HG02610 (cell line): ENCODE results near the gene TNNT3.
"Not testable (repeated sequence)": the region's sequence is repeated elsewhere in the genome, so short reads cannot be mapped to it uniquely, and the experiment has no call there.

Experiments
- ATAC-seq: cut with Tn5 transposase; IDR thresholded peaks from one replicate; pipeline ENCODE4 v1.9.1; 2021; ENCODE audit warnings: mild to moderate bottlenecking, moderate library complexity; ENCODE audit not compliant: unreplicated experiment

Gene TNNT3

DNA sequence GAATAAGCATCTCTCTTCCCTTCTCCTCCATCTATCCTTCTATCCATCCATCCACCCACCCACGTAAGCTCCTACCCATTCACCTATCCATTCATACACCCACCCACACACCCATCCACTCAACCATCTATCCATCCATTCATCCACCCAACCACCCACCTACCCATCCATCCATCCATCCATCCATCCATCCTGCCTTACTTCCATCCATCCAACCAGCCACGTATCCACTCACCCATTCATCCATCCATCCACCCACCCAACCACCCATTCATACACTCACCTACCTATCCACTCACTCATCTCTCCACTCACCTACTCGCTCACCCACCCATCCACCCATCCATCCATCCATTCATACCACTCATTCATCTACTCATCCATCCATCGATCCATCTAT lies 13.2 kb downstream of the TNNT3 start:
- no peak for ATAC-seq

DNA sequence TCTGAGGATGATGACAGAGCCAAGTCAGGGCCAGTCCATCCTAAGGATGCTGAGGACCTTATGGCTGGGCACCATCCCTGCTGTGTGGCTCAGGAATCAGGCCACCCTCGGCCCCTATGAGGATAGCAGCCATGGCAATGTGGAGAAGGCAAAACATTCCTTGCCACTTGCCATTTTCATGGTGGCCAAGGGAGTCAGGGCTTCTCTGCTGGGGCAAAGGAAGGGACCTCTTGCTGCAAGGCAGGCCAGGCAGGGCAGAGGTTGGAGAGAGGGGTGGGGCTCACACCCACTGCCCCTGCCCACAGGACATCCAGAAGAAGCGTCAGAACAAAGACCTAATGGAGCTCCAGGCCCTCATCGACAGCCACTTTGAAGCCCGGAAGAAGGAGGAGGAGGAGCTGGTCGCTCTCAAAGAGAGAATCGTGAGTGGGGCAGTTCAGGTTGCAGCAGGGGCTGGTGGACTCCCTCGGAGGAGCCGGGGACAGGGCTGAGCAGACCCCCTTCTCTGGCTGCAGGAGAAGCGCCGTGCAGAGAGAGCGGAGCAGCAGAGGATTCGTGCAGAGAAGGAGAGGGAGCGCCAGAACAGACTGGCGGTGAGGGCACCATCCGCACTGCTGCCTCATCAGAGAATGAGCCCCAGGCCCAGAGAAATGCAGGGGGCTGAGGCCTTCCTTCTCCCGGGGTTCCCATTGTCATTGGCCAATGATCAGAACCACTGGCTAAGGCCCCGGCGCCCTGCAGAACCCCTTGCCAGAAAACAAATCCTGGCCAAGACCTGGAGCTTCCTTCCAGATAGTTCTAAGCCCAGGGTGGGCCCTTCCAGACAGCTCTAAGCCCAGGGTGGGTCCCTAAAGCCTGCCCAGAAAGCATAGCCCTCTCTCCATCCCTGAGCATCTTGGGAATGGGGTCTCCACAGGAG lies 14.2 kb downstream of the TNNT3 start:
- ATAC-seq = no peak

DNA sequence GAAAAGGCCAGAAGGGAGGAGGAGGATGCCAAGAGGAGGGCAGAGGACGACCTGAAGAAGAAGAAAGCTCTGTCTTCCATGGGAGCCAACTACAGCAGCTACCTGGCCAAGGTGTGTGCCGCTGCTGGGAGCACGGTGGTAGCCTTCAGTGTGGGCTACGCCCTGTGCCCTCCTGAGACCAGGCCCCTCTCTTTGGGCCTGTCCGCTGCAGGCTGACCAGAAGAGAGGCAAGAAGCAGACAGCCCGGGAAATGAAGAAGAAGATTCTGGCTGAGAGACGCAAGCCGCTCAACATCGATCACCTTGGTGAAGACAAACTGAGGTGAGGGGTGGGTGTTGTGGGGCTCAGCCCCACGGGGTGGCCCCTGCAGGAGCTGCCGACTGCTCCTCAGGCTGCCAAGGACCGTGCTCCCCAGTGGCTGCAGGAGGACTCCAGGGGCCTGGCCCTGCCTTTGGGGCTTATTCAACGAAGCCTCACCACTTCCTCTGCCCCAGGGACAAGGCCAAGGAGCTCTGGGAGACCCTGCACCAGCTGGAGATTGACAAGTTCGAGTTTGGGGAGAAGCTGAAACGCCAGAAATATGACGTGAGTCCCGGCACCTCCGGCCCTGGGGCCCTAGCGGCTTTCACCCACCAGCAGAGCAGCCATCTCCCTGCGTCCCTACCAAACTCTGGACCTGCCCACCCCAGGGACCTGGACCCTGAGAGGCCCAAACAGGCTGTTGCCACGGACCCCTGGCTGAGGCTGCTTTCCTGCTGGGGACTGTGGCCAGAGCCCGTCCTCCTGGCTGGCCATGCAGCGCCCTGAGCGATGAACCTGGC lies 15.0 kb downstream of the TNNT3 start:
- no peak for ATAC-seq

- ATAC-seq = no peak
Measured at GRCh38 chr11:1935156-1936071, 15.9 kb downstream of the TNNT3 start.

- no peak for ATAC-seq
Measured at GRCh38 chr11:1936072-1936780, 16.7 kb downstream of the TNNT3 start.

DNA sequence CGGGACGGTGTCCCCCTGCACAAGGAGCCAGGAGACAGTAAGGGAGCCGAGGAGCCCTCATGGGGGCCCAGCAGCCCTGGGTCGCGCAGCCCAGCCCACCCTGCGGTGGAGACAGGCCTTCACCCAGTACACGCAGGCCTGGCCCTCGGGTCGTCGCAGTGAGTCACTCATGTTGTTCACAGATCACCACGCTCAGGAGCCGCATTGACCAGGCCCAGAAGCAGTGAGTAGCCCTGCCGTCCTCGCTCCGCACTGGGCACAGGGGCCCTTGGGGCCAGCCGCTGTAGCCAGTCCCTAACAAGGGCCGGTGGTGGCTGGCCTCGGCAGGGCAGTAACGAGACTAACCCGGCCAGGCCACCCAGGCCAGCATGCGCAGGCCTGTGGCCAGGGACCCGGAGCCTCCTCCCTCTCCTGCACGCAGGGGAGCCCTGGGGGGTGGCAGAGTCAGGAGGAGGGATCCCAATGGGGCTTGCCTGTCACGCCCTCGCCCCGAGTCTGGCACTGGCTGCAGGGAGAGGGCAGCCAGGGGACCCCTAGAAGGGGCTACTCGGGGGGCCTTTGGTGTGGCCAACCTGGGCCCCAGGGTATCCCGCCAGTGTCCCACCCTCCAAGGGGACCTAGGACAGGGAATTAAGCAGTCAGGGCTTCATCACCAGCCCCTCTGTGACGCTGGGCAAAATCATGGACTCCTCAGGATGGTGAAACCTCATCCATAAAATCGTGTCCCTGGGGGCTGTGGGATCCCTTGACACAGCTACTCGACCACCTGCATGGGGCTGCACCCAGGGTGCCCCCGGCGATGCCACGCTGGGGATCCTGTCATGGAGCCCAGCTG lies 17.5 kb downstream of the TNNT3 start:
- no peak for ATAC-seq

DNA sequence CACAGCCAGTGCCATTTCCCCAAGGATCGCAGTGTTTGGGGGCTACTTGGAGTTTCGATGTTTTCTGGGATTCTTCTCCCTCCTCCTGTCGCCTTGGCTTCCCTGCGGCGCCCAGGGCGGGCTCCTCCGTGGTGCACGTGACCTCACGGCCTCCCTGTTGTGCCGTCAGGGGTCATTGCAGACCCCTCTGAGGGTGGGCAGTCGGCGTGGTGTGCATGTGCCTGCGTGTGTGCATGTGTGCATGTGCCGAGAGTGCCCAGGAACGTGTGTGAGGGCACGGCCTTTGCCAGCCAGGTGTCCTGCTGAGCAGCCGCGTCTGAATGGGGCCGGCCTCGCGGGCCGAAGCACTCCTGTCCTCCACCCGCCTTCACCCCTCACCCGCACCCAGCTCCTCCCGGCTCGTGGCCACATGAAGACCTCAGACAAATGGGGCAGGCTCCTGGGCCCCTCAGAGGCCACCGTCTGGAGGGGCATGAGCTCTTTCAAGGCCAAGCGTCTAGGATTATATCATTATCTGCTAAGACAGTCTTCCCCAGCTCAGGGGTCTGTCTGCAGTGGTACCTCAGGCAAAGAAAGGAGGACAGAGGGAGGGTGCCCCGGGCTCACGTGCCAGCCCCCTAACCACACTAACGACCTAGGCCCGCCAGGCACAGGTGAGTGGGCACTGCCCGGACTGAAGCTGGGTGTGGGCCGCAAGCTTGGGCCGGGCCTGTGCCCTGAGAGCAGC lies 18.3 kb downstream of the TNNT3 start:
- no peak for ATAC-seq

- no peak for ATAC-seq
Measured at GRCh38 chr11:1938343-1939005, 19.0 kb downstream of the TNNT3 start.

DNA sequence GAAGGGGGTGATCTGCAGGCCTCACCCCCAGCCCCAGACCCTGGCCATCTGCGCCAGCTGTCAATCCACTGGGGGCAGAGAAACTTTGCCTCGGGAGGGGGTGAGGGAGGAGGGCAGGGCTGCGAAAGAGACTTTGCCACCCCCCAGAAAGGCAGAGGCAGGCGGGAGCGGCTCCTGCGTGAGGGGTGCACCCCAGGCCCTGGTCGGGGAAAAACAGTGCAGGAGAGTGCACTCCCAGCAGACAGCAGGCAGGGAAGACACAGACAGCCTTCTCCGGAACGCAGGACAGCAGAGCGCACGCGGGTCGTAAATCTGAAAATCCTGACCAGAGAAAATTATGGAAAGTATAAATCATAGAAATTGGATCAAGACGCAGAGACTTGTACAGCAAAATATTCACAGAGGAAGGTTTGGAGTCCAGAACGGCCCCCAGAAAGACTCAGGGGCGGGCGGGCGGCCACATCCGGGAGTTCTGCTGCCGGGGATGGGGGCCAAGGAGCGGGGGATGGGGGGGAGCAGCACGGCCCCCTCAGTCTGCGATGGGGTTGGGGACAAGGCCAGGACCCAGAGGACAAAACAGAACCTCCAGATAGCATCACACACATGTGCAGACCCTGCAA lies 19.6 kb downstream of the TNNT3 start:
- ATAC-seq = no peak

DNA sequence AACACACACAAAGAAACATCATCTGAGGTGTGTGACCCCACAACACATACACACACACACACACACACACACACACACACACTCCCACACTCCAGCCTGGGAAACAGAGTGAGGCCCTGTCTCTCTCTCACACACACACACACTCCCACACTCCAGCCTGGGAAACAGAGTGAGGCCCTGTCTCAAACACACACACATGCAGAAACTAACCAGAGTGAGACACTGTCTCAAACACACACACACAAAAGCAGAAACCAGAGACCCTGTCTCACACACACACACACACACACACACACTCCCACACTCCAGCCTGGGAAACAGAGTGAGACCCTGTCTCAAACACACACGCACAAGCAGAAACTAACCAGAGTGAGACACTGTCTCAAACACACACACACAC lies 20.3 kb downstream of the TNNT3 start:
- not testable (repeated sequence) for ATAC-seq

DNA sequence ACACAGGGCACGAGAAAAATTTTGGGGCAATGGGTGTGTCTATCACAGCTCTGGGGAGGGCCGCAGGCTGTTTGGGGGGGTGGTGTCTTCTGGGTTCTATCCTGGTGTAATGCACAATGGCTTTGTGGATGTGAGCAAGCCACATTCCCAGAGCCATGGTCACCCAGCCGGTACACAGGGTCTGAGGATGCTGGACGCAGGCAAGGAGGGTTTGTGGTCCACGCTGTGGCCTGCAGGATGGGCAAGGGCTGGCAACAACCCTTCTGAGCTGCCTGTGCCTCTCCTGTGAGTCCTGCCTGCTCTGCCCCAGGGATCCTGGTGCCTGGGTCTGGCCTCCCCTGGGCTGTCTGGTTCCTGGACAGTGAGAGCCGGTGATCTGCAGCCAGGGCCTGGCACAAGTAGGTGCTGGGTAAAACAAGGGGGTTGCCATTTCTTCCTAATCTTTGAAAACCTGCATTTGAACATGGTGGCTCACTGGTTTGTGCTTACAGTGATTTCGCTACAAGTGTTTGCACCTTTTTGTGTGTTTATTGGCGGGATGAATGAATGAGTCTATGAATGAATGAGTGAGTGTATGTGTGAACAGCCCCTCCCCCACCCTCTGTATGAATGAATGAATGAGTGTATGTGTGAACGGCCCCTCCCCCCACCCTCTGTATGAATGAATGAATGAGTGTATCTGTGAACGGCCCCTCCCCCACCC lies 23.2 kb downstream of the TNNT3 start:
- no peak for ATAC-seq

DNA sequence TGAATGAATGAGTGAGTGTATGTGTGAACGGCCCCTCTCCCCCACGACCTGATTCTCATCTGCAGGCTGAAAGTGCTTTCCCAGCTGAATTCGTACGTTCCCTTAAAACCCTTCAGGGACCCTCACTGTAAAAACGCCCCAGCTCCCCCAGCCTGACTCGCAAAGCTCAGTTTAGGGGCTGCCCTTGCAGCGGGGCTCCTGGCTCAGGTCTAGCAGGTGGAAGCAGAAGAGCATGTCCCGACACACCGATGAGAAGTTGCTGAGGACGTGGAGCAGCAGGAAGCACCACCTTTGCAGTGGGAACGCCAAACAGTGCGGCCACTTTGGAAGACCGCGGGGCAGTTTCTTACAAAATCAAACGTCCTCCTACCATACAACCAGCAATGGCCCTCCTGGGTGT lies 24.1 kb downstream of the TNNT3 start:
- no peak for ATAC-seq

DNA sequence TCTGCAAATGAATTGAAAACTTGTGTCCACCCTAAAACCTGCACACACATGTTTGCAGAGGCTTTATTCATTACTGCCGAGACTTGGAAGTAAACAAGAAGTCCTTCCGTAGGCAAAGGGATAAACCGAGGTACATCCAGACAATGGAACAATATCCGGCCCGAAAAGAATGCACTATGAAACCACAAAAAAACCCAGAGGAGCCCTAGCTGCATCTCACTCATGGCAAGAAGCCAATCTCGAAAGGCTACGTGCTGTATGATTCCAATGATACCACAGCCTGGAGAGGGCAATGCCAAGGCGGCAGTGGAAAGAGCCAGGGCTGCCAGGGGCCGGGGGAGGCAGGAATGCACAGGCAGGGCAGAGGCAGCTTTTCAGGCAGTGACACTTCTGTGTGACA lies 24.5 kb downstream of the TNNT3 start:
- no peak for ATAC-seq

- no peak for ATAC-seq
Measured at GRCh38 chr11:1946812-1947484, 27.4 kb downstream of the TNNT3 start, which contains the start of gene MRPL23. TSS of gene MRPL23 (plus strand) at chr11:1947332. CDS start at chr11:1947363, 31 bp downstream.

DNA sequence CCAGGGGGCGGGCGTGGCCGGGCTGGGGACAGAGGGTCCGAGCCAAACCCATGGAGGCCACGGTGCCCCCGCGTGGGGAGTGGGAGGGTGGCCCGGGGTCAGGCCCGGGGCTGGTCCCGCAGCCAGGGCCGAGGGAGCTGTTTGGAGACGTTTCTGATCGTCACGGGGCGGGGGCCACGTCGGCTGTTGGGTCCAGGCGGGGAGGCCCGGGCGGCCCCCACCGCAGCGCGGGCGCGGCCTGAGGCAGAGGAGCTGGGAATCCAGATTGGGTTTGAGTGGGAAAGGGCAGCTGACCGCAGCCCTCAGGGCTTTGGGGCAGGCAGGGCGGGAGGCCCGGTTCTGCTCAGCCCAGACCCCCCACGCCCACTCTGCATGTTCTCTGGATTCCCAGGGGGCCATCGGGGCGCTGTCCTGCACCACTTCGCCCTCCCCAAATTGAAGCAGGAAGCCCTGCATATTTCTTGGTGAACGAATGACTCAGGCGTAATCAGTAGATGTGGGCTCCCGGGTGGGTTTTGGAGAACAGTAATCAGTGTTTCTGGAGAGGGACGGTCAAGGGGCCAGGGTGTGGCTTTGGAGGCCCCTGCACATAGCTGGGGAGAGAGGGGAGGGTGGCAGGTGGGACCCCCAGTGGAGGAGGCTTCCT lies 28.2 kb downstream of the TNNT3 start:
- no peak for ATAC-seq

DNA sequence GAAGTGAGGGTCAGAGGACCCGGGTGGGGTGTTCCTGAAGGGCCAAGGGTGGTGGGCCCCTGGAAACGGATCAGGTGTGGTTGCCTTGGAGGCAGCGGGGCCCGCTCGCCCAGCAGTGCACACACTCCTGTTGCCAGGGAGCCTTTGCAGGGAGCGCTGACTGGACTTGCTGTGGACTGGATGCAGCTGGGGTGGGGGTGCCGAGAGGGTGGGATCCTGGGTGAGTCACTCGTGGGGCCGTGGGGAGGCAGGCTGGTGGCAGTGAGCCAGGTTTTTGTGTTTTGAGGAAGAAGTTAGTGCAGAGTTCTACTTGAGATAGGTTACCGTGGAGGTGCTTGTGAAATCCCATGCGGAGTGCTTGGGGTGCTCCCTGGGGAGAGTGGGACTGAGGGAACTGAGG lies 28.9 kb downstream of the TNNT3 start:
- no peak for ATAC-seq
